ENCODE data around the gene STK32C. TPM values are rescaled to one million over a fixed set of nuclear protein-coding genes. Genes with fewer than 3 reads are reported as not detected.

Gene STK32C
- total RNA-seq, 1 donor from 2014 or later, result 4.7 TPM

DNA sequence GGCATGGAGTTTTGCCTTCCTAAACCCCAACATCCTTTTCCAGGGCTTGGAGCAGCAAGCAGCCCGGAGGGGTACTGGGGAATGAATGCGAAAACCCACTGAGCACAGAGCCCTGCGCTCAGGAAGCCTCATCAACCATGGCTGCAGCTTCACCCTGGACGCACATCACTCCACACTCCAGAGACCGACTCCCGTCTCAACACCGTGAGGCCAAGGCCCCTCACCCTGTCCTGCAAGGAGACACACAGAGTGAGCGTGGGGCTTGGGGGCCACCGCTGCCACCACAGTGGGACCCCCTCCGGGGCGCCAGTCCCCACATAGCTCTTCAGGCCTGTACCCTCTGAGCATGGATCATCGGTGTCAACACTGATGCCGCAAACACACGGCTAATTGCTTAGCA, 79.1 kb downstream of the STK32C start:
- no peaks in the 10 kb centered on the region for H3K9me3 ChIP-seq
- H3K4me1 ChIP-seq, result peaks cover 9% of the 10 kb centered on the region
- no peaks in the 10 kb centered on the region for H3K36me3 ChIP-seq
- DNase-seq (ENCODE audit: extremely low spot score in 2 of 2), result no peak
- TF ChIP-seq POLR2AphosphoS5 (IDR thresholded peaks at IDR 0.05; ENCODE audit: insufficient read depth in 1 of 2, low read depth in 1 of 2), result no peak
- no peak overlapping the region for H3K27ac ChIP-seq
- no peak overlapping the region for H3K4me3 ChIP-seq
- intact Hi-C loops (cut with DNase I), result no loop called here
- no peaks in the 10 kb centered on the region for H3K27me3 ChIP-seq

- Histone ChIP-seq H3K4me3 (no peak overlapping the region), H3K27me3 (no peaks in the 10 kb centered on the region)
- intact Hi-C loops (cut with DNase I), result no loop called here
These were observed 79.8 kb downstream of the STK32C start for GRCh38 chr10:132227851-132228390.

DNA sequence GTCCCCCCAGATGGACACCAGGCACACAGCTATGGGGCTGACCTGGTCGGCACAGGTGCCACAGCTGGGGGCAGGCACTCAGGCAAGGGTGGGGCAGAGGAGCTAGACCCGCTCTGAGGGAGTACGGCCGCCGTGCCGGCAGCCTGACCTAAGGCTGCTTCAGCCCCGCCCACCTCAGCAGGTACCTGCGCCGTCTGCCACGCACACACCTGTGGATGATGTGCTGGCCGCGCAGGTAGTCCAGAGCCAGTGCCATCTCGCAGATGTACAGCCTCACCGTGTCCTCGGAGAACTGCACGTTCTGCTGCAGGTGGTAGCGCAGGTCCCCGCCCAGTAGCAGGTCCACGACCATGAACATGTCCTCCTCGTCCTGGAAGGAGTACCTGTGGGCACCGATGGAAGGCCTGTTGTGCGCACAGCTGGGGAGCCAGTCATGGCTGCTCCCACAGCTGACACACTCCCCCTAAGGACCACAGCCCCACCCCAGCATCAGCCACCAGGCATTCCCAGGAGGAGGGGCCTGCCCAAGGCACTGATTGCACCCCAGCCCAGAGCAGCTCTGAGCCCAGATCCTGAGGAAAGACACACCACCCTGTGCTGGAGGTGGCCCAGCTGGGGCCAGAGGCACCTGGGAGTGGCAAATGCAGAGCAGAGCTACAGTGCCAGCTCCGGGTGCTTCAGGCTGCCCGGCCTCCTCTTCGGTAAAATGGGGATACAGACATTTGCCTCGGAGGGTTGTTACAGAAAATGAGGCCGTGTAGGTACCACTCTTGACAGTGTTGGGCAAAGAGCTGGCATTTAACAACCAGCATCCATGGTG, 81.0 kb downstream of the STK32C start:
- intact Hi-C loops (cut with DNase I), result no loop called here

More at GRCh38 chr10:132227851-132228390, 79.8 kb downstream of the STK32C start:
- DNase-seq (ENCODE audit: extremely low spot score in 2 of 2), result no peak
- no peaks in the 10 kb centered on the region for H3K36me3 ChIP-seq
- peaks cover 14% of the 10 kb centered on the region for H3K4me1 ChIP-seq
- TF ChIP-seq POLR2AphosphoS5 (IDR thresholded peaks at IDR 0.05; ENCODE audit: insufficient read depth in 1 of 2, low read depth in 1 of 2) (no peak), POLR2A (IDR thresholded peaks at IDR 0.05) (no peak)
- TF ChIP-seq, protein P1, sequence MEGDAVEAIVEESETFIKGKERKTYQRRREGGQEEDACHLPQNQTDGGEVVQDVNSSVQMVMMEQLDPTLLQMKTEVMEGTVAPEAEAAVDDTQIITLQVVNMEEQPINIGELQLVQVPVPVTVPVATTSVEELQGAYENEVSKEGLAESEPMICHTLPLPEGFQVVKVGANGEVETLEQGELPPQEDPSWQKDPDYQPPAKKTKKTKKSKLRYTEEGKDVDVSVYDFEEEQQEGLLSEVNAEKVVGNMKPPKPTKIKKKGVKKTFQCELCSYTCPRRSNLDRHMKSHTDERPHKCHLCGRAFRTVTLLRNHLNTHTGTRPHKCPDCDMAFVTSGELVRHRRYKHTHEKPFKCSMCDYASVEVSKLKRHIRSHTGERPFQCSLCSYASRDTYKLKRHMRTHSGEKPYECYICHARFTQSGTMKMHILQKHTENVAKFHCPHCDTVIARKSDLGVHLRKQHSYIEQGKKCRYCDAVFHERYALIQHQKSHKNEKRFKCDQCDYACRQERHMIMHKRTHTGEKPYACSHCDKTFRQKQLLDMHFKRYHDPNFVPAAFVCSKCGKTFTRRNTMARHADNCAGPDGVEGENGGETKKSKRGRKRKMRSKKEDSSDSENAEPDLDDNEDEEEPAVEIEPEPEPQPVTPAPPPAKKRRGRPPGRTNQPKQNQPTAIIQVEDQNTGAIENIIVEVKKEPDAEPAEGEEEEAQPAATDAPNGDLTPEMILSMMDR (IDR thresholded peaks at IDR 0.05), result no peak
- H3K27ac ChIP-seq, result no peak overlapping the region
- no peaks in the 10 kb centered on the region for H3K9me3 ChIP-seq

GRCh38 chr10:132225849-132226205, 81.9 kb downstream of the STK32C start:
- peaks cover 11% of the 10 kb centered on the region for H3K4me1 ChIP-seq
- intact Hi-C loops (cut with DNase I), result no loop called here
- H3K4me3 ChIP-seq, result no peak overlapping the region
- DNase-seq (ENCODE audit: extremely low spot score in 2 of 2), result no peak
- no peaks in the 10 kb centered on the region for H3K36me3 ChIP-seq
- H3K9me3 ChIP-seq, result no peaks in the 10 kb centered on the region
- H3K27me3 ChIP-seq, result no peaks in the 10 kb centered on the region
- no peak overlapping the region for H3K27ac ChIP-seq
- TF ChIP-seq POLR2AphosphoS5 (IDR thresholded peaks at IDR 0.05; ENCODE audit: insufficient read depth in 1 of 2, low read depth in 1 of 2) (no peak), POLR2A (IDR thresholded peaks at IDR 0.05) (no peak)
- TF ChIP-seq, protein P1 (IDR thresholded peaks at IDR 0.05), result no peak

More for the DNA sequence above, 81.0 kb downstream of the STK32C start:
- peaks cover 14% of the 10 kb centered on the region for H3K4me1 ChIP-seq
- H3K27ac ChIP-seq, result no peak overlapping the region
- no peak for DNase-seq (ENCODE audit: extremely low spot score in 2 of 2)
- H3K4me3 ChIP-seq, result no peak overlapping the region
- no peaks in the 10 kb centered on the region for H3K9me3 ChIP-seq
- TF ChIP-seq, protein P1 (IDR thresholded peaks at IDR 0.05), result no peak
- TF ChIP-seq POLR2AphosphoS5 (IDR thresholded peaks at IDR 0.05; ENCODE audit: insufficient read depth in 1 of 2, low read depth in 1 of 2), result no peak
- no peak for TF ChIP-seq POLR2A (IDR thresholded peaks at IDR 0.05)
- no peaks in the 10 kb centered on the region for H3K36me3 ChIP-seq
- no peaks in the 10 kb centered on the region for H3K27me3 ChIP-seq

DNA sequence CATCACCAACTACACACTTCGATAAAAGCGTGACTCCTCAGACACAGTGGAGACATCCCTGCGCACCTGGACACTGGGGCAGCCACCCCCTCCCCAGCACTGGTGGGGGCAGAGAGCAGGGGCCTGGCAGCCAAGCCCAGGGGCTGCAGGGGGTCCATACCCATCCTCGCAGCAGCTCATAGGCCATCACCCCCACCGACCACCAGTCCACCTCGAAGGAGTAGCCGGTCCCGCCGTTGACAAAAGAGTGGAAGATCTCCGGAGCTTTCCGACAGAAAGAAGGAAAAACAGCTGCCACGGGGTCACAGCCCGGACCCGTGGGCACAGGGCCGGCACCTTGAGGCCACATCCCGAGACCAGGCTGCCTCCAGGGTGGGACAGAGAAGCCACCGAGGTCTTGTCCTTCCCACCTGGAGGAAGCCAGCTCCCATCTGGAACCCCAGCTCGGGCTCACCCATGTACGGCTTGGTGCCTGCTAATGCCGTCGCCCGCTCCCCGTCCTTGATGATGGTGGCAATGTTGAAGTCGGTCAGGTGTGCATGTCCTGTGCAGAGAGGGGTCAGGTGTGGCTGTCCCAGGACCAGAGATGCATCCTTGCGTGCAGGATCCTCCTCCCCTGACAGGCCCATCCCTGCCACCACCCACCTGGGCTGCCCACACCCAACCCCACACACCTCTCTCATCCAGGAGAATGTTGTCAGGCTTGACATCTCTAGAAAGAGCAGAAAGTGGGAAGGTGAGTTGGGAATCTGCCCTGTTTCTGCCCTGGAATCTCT, 82.5 kb downstream of the STK32C start:
- TF ChIP-seq, protein P1 (IDR thresholded peaks at IDR 0.05), result no peak
- TF ChIP-seq POLR2A (IDR thresholded peaks at IDR 0.05) (no peak), POLR2AphosphoS5 (IDR thresholded peaks at IDR 0.05; ENCODE audit: insufficient read depth in 1 of 2, low read depth in 1 of 2) (no peak)
- Histone ChIP-seq H3K27ac (no peak overlapping the region), H3K27me3 (no peaks in the 10 kb centered on the region), H3K4me1 (peaks cover 5% of the 10 kb centered on the region), H3K9me3 (no peaks in the 10 kb centered on the region), H3K36me3 (no peaks in the 10 kb centered on the region), H3K4me3 (no peak overlapping the region)
- no peak for DNase-seq (ENCODE audit: extremely low spot score in 2 of 2)
- intact Hi-C loops (cut with DNase I), result no loop called here
